GM12892 (cell line): ENCODE measurements around the gene ARHGDIB.

Experiments
- POLR2A ChIP-seq: IDR thresholded peaks from 2 replicates; pipeline ENCODE4 v1.6.1; 2011; ENCODE audit warnings: low read depth, low read length, control low read depth
- POLR2AphosphoS5 ChIP-seq: IDR thresholded peaks from 2 replicates; pipeline ENCODE4 v1.6.1; 2011; ENCODE audit warnings: low read depth, low read length, control low read depth
- TAF1 ChIP-seq: IDR thresholded peaks from 2 replicates; pipeline ENCODE4 v1.6.1; 2011; ENCODE audit warnings: low read depth, mild to moderate bottlenecking, control low read depth, low read length, borderline replicate concordance

DNA sequence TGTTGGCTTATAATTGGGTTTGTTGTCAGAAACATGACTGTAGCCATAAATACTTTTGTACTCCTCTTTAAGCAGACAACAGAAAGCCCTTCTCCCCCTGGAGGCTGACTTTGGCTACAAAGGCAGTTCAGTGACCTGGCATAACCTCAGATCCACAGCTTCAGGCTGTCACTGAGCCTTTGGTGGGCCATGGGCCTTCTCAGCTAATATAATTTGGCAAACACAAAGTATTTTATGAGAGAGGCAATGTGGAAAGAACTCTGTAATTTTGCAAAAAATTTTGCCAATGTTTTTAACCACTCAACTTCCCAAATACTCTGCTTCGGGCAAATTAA lies 60.2 kb downstream of the ARHGDIB start:
- TF ChIP-seq POLR2A, result no peak
- no peak for TF ChIP-seq POLR2AphosphoS5
- no peak for TF ChIP-seq TAF1
